MCF 10A (cell line): Measurements from ENCODE around the gene ATP6V0E2. TPM values are rescaled to one million over a fixed set of nuclear protein-coding genes. Genes with fewer than 3 reads are reported as not detected.

Experiments used
- BruUV-seq: library from RNA; stranded (reverse); fragments of 400-500 nt; replicated peaks from 2 replicates; lab custom pipeline; 2021; lab: Mats Ljungman, UMichigan
- CTCF ChIA-PET: fragments of 300-600 bp; sonication (Branson Sonifier 250); formaldehyde crosslinking; extraction: SDS; loops from one replicate; lab custom pipeline; 2021; ENCODE audit warnings: antibody characterized with exemption, inconsistent platforms; lab: Yijun Ruan, JAX
- POLR2A ChIA-PET: fragments of 300-600, 350-650 bp; sonication (Branson Sonifier 250); formaldehyde crosslinking; extraction: SDS; loops from one replicate; lab custom pipeline; 2020; ENCODE audit warnings: antibody characterized with exemption, inconsistent platforms; lab: Yijun Ruan, JAX
- DNase-seq: peaks from one replicate; pipeline ENCODE4 v3.0.0-alpha.2; 2018; ENCODE audit not compliant: unreplicated experiment
- H3K27ac Mint-ChIP-seq: one replicate; pipeline ENCODE4 v1.8.0; 2022; ENCODE audit warnings: mild to moderate bottlenecking, low read depth, mixed read lengths; ENCODE audit not compliant: unreplicated experiment
- H3K27me3 Mint-ChIP-seq: one replicate; pipeline ENCODE4 v1.8.0; 2022; ENCODE audit warnings: mixed read lengths; ENCODE audit not compliant: insufficient read depth, unreplicated experiment
- H3K36me3 Mint-ChIP-seq: one replicate; pipeline ENCODE4 v1.8.0; 2022; ENCODE audit warnings: mild to moderate bottlenecking, moderate library complexity, mixed read lengths; ENCODE audit not compliant: insufficient read depth, unreplicated experiment
- H3K4me1 Mint-ChIP-seq: one replicate; pipeline ENCODE4 v1.8.0; 2022; ENCODE audit warnings: mixed read lengths; ENCODE audit not compliant: insufficient read depth, unreplicated experiment
- H3K4me3 Mint-ChIP-seq: one replicate; pipeline ENCODE4 v1.8.0; 2022; ENCODE audit warnings: mild to moderate bottlenecking, moderate library complexity, mixed read lengths; ENCODE audit not compliant: unreplicated experiment
- H3K9me3 Mint-ChIP-seq: one replicate; pipeline ENCODE4 v1.8.0; 2022; ENCODE audit warnings: mixed read lengths; ENCODE audit not compliant: unreplicated experiment
- intact Hi-C: fragments of 100-400 bp; cut with micrococcal nuclease; formaldehyde crosslinking; loops from 2 replicates; pipeline ENCODE4 v1.14.1; 2022
- total RNA-seq: library from RNA; stranded (reverse); gene quantifications from 2 replicates; pipeline ENCODE4 v1.2.3, GENCODE V29; 2022
- TF ChIP-seq, protein P1 (sequence below): fragments of 200-600 bp; IDR thresholded peaks from one replicate; pipeline ENCODE4 v1.8.0; 2022; ENCODE audit warnings: antibody characterized with exemption, mild to moderate bottlenecking; ENCODE audit not compliant: unreplicated experiment

Gene ATP6V0E2
- total RNA-seq, 1 experiment from 2014 or later: 8.6 TPM

DNA sequence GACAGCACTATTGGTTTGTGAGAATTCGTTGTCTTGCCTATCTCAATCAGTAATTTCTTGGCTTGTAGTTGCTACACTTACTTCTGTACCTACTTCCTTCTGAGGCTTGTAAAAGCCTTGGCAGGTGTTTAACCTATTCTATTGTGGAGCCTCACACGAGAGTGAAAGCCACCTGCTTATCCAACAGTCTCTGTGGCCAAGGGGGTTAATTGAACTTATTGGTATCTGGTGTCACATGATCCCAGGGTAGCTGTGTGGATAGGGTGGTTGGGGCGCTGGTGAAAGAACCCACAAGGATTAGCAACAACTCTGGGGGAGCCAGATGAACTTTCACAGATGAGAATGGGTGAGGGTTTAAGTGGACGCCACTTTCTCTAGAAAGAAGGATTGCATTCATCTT is 13.9 kb upstream of the ATP6V0E2 start:
- Mint-ChIP-seq H3K27me3 (no peaks in the 10 kb centered on the region), H3K36me3 (peaks cover 33% of the 10 kb centered on the region), H3K4me1 (peaks cover 19% of the 10 kb centered on the region), H3K27ac (no peak overlapping the region), H3K9me3 (no peaks in the 10 kb centered on the region), H3K4me3 (no peak overlapping the region)
- ChIA-PET CTCF (no interaction called here), POLR2A (no interaction called here)
- no peak for DNase-seq
- intact Hi-C loops: no loop called here
- BruUV-seq: no TSS peak
- TF ChIP-seq, protein P1, sequence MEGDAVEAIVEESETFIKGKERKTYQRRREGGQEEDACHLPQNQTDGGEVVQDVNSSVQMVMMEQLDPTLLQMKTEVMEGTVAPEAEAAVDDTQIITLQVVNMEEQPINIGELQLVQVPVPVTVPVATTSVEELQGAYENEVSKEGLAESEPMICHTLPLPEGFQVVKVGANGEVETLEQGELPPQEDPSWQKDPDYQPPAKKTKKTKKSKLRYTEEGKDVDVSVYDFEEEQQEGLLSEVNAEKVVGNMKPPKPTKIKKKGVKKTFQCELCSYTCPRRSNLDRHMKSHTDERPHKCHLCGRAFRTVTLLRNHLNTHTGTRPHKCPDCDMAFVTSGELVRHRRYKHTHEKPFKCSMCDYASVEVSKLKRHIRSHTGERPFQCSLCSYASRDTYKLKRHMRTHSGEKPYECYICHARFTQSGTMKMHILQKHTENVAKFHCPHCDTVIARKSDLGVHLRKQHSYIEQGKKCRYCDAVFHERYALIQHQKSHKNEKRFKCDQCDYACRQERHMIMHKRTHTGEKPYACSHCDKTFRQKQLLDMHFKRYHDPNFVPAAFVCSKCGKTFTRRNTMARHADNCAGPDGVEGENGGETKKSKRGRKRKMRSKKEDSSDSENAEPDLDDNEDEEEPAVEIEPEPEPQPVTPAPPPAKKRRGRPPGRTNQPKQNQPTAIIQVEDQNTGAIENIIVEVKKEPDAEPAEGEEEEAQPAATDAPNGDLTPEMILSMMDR: no peak

DNA sequence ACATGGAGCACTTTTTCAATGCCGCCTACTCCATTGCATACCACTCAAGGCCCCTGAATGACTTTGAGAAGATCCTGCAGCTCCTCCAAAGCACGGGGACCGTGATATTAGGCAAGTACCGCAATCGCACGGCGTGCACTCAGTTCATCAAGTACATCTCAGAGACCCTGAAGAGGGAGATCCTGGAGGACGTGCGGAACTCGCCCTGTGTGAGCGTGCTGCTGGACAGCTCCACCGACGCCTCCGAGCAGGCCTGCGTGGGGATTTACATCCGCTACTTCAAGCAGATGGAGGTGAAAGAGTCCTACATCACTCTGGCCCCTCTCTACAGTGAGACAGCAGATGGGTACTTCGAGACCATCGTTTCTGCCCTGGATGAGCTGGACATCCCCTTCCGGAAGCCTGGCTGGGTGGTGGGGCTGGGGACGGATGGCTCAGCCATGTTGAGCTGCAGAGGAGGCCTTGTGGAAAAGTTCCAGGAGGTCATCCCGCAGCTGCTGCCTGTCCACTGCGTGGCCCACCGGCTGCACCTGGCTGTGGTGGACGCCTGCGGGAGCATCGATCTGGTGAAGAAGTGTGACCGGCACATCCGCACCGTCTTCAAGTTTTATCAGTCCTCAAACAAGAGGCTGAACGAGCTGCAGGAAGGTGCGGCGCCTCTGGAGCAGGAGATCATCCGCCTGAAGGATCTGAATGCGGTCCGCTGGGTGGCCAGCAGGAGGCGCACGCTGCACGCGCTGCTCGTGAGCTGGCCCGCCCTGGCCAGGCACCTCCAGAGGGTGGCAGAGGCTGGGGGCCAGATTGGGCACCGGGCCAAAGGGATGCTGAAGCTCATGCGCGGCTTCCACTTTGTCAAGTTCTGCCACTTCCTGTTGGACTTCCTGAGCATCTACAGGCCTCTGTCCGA is 12.7 kb upstream of the ATP6V0E2 start:
- no peak for DNase-seq
- Mint-ChIP-seq H3K27me3 (no peaks in the 10 kb centered on the region), H3K4me3 (no peak overlapping the region), H3K27ac (no peak overlapping the region), H3K9me3 (no peaks in the 10 kb centered on the region), H3K4me1 (peaks cover 7% of the 10 kb centered on the region), H3K36me3 (peaks cover 33% of the 10 kb centered on the region)
- TF ChIP-seq, protein P1: no peak
- ChIA-PET CTCF (interaction anchor here (1.3 to 1.8 kb wide), 2 partner anchors 10 to 17 kb away, joined by 3 to 5 read pairs; no protein-coding TSS in a partner anchor), POLR2A (no interaction called here)
- intact Hi-C loops: no loop called here
- BruUV-seq: no TSS peak

DNA sequence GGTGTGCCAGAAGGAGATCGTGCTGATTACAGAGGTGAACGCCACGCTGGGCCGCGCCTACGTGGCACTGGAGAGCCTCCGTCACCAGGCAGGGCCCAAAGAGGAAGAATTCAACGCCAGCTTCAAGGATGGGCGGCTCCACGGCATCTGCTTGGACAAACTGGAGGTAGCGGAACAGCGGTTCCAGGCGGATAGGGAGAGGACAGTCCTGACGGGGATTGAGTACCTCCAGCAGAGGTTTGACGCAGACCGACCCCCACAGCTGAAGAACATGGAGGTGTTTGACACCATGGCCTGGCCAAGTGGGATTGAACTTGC is 12.1 kb upstream of the ATP6V0E2 start:
- ChIA-PET POLR2A (no interaction called here), CTCF (interaction anchor here (1.3 to 1.8 kb wide), 3 partner anchors 10 to 22 kb away, joined by 3 to 5 read pairs (median 3); no protein-coding TSS in a partner anchor)
- Mint-ChIP-seq H3K27ac (no peak overlapping the region), H3K27me3 (no peaks in the 10 kb centered on the region), H3K4me1 (peaks cover under 1% of the 10 kb centered on the region), H3K9me3 (no peaks in the 10 kb centered on the region), H3K4me3 (no peak overlapping the region), H3K36me3 (peaks cover 33% of the 10 kb centered on the region)
- no peak for DNase-seq
- intact Hi-C loops: no loop called here
- BruUV-seq: no TSS peak
- TF ChIP-seq, protein P1: no peak

- Mint-ChIP-seq H3K4me3 (no peak overlapping the region), H3K9me3 (no peaks in the 10 kb centered on the region), H3K4me1 (no peaks in the 10 kb centered on the region), H3K36me3 (peaks cover 33% of the 10 kb centered on the region), H3K27me3 (no peaks in the 10 kb centered on the region), H3K27ac (no peak overlapping the region)
- TF ChIP-seq, protein P1: no peak
- ChIA-PET POLR2A (no interaction called here), CTCF (interaction anchor here (1.3 to 1.8 kb wide), 3 partner anchors 9 to 21 kb away, joined by 3 to 5 read pairs (median 3); no protein-coding TSS in a partner anchor)
- intact Hi-C loops: no loop called here
- no TSS peak for BruUV-seq
- no peak for DNase-seq
Measured at GRCh38 chr7:149862156-149862555, 11.6 kb upstream of the ATP6V0E2 start.
